Activated gamma-delta T cell (primary cell): ENCODE data around the gene DIRAS3.
"Not testable (repeated sequence)": the region's sequence is repeated elsewhere in the genome, so short reads cannot be mapped to it uniquely, and the experiment has no call there.

ENCODE experiments used
- DNase-seq: peaks from one replicate; lab custom pipeline; 2025; lab: John Stamatoyannopoulos, UW
- total RNA-seq, 2 donors: gene quantifications; one replicate each; lab custom pipeline; 2026; lab: John Stamatoyannopoulos, UW

Gene DIRAS3
- 0 reads per million in 2 donors for total RNA-seq

- no peak for DNase-seq
Measured at GRCh38 chr1:68049941-68050878, at the start of gene DIRAS3. DIRAS3 (minus strand) TSS chr1:68050627; CDS start chr1:68047297, 3,330 bp downstream.

GRCh38 chr1:68093737-68094136 lies 43.3 kb upstream of the DIRAS3 start:
- DNase-seq = no peak

- no peak for DNase-seq
Measured at GRCh38 chr1:68087184-68087583, 36.8 kb upstream of the DIRAS3 start.

- DNase-seq = no peak
Measured at GRCh38 chr1:68085752-68086151, 35.3 kb upstream of the DIRAS3 start.

GRCh38 chr1:68083686-68084085 lies 33.3 kb upstream of the DIRAS3 start:
- DNase-seq = no peak

- DNase-seq = no peak
Measured at GRCh38 chr1:68081775-68082283, 31.4 kb upstream of the DIRAS3 start.

- no peak for DNase-seq
Measured at GRCh38 chr1:68078647-68079046, 28.2 kb upstream of the DIRAS3 start.

- no peak for DNase-seq
Measured at GRCh38 chr1:68074472-68074871, 24.0 kb upstream of the DIRAS3 start.

GRCh38 chr1:68065766-68066165 lies 15.3 kb upstream of the DIRAS3 start:
- no peak for DNase-seq

- DNase-seq = not testable (repeated sequence)
Measured at GRCh38 chr1:68058053-68058452, 7.6 kb upstream of the DIRAS3 start.

- DNase-seq = no peak
Measured at GRCh38 chr1:68057564-68057963, 7.1 kb upstream of the DIRAS3 start.

- DNase-seq = no peak
Measured at GRCh38 chr1:68057050-68057449, 6.6 kb upstream of the DIRAS3 start.

GRCh38 chr1:68051475-68051874 lies 1.0 kb upstream of the DIRAS3 start:
- no peak for DNase-seq

GRCh38 chr1:68047659-68048026 lies 2.8 kb downstream of the DIRAS3 start:
- DNase-seq = no peak

- DNase-seq = no peak
Measured at GRCh38 chr1:68046885-68047658, 3.4 kb downstream of the DIRAS3 start.

GRCh38 chr1:68046423-68046822 lies 4.0 kb downstream of the DIRAS3 start:
- DNase-seq = no peak

- DNase-seq = no peak
Measured at GRCh38 chr1:68045511-68046180, 4.8 kb downstream of the DIRAS3 start.

- no peak for DNase-seq
Measured at GRCh38 chr1:68043443-68044090, 6.9 kb downstream of the DIRAS3 start.

GRCh38 chr1:68036946-68037345 lies 13.5 kb downstream of the DIRAS3 start:
- no peak for DNase-seq

GRCh38 chr1:68029444-68029843 lies 21.0 kb downstream of the DIRAS3 start:
- no peak for DNase-seq

- DNase-seq = no peak
Measured at GRCh38 chr1:68028566-68028965, 21.9 kb downstream of the DIRAS3 start.
